Stimulated activated naive CD8-positive, alpha-beta T cell treated with anti-CD3 and anti-CD28 coated beads, Interleukin-15, amount 100 ng/mL, for 72 hours (primary cell): ENCODE measurements around the gene FOXD4L1.
"Not testable (repeated sequence)": the region's sequence is repeated elsewhere in the genome, so short reads cannot be mapped to it uniquely, and the experiment has no call there.

Source experiments
- ATAC-seq: fragments of 150-1000 bp; cut with Tn5 transposase; 2 replicates; pipeline ENCODE4 v1.10.0; 2021; ENCODE audit warnings: mild to moderate bottlenecking, moderate library complexity
- DNase-seq, 2 donors: peaks; one replicate each; pipeline ENCODE4 v3.0.0; 2021 to 2022
- H3K27ac Mint-ChIP-seq, 2 donors: one replicate each; pipeline ENCODE4 v1.8.0; 2022; ENCODE audit warnings: mild to moderate bottlenecking in 2 of 2, mixed read lengths in 2 of 2, moderate library complexity in 2 of 2
- H3K27me3 Mint-ChIP-seq: one replicate; pipeline ENCODE4 v1.8.0; 2022; ENCODE audit warnings: mixed read lengths
- H3K4me1 Mint-ChIP-seq: one replicate; pipeline ENCODE4 v1.8.0; 2022; ENCODE audit warnings: mild to moderate bottlenecking, mixed read lengths
- H3K4me3 Mint-ChIP-seq, 2 donors: one replicate each; pipeline ENCODE4 v1.8.0; 2022; ENCODE audit warnings: mild to moderate bottlenecking in 2 of 2, mixed read lengths in 2 of 2, moderate library complexity in 1 of 2
- H3K9me3 Mint-ChIP-seq, 2 donors: one replicate each; pipeline ENCODE4 v1.8.0; 2022; ENCODE audit warnings: mixed read lengths in 2 of 2

FOXD4L1 gene

GRCh38 chr2:113498365-113498764 is at the start of gene FOXD4L1:
FOXD4L1 (plus strand) TSS chr2:113498665; CDS start chr2:113499257, 592 bp downstream.
- H3K27ac Mint-ChIP-seq, DNase-seq, H3K9me3 Mint-ChIP-seq, ATAC-seq: not testable (repeated sequence)
- Mint-ChIP-seq H3K4me3 (peak within 1 kb of the TSS; percentile 63 to 72), H3K27me3 (peaks cover 29% of the 10 kb centered on the region), H3K4me1 (peaks cover 13% of the 10 kb centered on the region)

DNA sequence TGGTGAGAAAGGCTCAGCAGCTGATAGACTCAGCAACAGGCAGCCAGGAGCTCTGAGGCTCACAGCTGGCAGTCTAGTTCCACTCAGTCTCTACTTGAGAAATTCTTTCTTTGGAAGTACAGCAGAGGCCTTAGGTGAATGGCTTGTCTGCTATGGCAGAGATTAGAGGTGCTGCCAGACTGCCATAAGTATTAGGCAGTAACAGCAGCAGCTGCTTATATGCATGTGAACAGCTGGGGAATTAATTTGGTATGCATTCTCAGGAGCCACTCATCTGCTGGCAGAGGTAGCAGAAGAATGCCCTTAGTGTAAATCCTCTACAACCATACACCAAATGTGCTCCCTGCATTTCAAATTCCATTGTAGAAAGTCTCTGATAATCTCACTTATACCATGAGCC is 32.7 kb upstream of the FOXD4L1 start:
- not testable (repeated sequence) for DNase-seq, H3K9me3 Mint-ChIP-seq, ATAC-seq, H3K27me3 Mint-ChIP-seq, H3K27ac Mint-ChIP-seq, H3K4me3 Mint-ChIP-seq, H3K4me1 Mint-ChIP-seq

DNA sequence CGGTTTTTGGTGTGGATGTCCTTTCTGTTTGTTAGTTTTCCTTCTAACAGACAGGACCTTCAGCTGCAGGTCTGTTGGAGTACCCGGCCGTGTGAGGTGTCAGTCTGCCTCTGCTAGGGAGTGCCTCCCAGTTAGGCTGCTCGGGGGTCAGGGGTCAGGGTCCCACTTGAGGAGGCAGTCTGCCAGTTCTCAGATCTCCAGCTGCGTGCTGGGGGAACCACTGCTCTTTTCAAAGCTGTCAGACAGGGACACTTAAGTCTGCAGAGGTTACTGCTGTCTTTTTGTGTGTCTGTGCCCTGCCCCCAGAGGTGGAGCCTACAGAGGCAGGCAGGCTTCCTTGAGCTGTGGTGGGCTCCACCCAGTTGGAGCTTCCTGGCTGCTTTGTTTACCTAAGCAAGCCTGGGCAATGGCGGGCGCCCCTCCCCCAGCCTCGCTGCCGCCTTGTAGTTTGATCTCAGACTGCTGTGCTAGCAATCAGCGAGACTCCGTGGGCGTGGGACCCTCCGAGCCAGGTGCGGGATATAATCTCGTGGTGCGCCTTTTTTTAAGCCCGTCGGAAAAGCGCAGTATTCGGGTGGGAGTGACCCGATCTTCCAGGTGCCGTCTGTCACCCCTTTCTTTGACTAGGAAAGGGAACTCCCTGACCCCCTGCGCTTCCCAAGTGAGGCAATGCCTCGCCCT is 21.6 kb upstream of the FOXD4L1 start:
- ATAC-seq, H3K4me3 Mint-ChIP-seq, H3K9me3 Mint-ChIP-seq, H3K27ac Mint-ChIP-seq, H3K27me3 Mint-ChIP-seq, H3K4me1 Mint-ChIP-seq, DNase-seq: not testable (repeated sequence)

DNA sequence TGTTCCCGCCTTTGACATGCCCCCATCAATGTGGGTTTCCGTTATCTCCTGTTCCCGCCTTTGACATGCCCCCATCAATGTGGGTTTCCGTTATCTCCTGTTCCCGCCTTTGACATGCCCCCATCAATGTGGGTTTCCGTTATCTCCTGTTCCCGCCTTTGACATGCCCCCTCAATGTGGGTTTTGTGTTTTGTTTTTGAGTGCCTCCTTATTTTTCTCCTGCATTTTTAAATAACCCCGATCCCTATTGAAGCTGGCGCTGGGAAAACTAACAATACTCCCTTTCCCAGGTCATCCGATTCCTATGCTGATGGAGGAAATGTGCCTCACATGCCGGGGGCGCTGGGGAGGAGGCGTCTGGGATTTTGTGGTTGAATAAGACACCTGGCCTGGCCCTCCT is 1.9 kb upstream of the FOXD4L1 start:
- not testable (repeated sequence) for ATAC-seq, H3K4me3 Mint-ChIP-seq, DNase-seq, H3K4me1 Mint-ChIP-seq, H3K9me3 Mint-ChIP-seq, H3K27ac Mint-ChIP-seq
- peaks cover 13% of the 10 kb centered on the region for H3K27me3 Mint-ChIP-seq

DNA sequence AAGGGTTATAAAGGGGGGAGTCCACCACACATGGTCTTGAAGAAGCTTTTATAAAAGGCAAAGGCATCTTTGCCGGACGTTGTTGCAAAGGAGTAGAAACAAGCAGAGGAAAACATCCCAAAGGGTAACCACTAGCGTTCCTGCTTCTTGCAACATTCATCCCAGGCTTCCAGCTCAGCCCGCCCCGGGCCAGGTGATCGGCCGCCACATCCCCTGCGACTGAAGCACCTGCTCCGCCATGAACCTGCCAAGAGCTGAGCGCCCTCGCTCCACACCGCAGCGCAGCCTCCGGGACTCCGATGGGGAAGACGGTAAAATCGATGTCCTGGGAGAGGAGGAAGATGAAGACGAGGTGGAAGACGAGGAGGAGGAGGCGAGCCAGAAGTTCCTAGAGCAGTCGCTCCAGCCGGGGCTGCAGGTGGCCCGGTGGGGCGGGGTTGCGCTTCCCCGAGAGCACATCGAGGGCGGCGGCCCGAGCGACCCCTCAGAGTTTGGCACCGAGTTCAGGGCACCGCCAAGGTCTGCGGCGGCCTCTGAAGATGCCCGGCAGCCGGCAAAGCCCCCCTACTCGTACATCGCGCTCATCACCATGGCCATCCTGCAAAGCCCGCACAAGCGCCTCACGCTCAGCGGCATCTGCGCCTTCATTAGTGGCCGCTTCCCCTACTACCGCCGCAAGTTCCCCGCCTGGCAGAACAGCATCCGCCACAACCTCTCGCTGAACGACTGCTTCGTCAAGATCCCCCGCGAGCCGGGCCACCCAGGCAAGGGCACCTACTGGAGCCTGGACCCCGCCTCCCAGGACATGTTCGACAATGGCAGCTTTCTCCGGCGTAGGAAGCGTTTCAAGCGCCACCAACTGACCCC is 787 bp downstream of the FOXD4L1 start:
- peaks cover 13% of the 10 kb centered on the region for H3K4me1 Mint-ChIP-seq
- H3K4me3 Mint-ChIP-seq: peak overlapping the region; percentile 63 to 72
- not testable (repeated sequence) for ATAC-seq, H3K9me3 Mint-ChIP-seq, H3K27ac Mint-ChIP-seq
- peak; percentile 18 to 48 for DNase-seq
- peaks cover 30% of the 10 kb centered on the region for H3K27me3 Mint-ChIP-seq

DNA sequence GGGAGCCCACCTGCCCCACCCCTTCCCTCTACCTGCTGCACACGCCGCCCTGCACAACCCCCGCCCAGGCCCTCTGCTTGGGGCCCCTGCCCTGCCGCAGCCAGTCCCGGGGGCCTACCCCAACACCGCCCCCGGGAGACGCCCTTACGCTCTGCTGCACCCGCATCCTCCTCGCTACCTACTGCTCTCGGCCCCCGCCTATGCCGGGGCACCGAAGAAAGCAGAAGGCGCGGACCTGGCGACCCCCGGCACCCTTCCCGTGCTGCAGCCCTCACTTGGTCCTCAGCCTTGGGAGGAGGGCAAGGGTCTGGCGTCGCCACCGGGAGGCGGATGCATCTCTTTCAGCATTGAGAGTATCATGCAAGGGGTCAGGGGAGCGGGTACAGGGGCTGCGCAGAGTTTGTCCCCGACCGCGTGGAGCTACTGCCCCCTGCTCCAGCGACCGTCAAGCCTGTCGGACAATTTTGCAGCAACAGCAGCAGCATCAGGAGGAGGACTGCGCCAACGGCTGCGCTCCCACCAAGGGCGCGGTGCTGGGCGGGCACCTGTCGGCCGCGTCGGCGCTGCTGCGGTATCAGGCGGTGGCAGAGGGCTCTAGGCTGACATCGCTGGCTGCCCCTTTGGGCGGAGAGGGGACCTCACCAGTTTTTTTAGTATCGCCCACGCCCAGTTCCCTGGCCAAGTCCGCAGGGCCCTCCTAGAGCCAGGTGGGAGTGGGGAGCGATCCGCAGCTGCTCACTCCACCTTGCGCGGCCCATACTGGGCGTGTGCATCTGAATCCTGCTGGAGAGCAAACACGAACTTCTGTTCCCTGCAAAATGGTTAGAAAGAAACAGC is 1.6 kb downstream of the FOXD4L1 start:
- peaks cover 30% of the 10 kb centered on the region for H3K27me3 Mint-ChIP-seq
- DNase-seq: peak in 1 of 2 donors; percentile 28
- ATAC-seq, H3K27ac Mint-ChIP-seq, H3K9me3 Mint-ChIP-seq: not testable (repeated sequence)
- H3K4me3 Mint-ChIP-seq: peak overlapping the region; percentile 71 to 72
- peaks cover 13% of the 10 kb centered on the region for H3K4me1 Mint-ChIP-seq

- Mint-ChIP-seq H3K4me1 (peaks cover 13% of the 10 kb centered on the region), H3K4me3 (peak overlapping the region; percentile 66 to 71), H3K27me3 (peaks cover 30% of the 10 kb centered on the region)
- H3K27ac Mint-ChIP-seq, H3K9me3 Mint-ChIP-seq, ATAC-seq: not testable (repeated sequence)
- peak; percentile 5 to 34 for DNase-seq
Observed at GRCh38 chr2:113500723-113501038, 2.2 kb downstream of the FOXD4L1 start.

DNA sequence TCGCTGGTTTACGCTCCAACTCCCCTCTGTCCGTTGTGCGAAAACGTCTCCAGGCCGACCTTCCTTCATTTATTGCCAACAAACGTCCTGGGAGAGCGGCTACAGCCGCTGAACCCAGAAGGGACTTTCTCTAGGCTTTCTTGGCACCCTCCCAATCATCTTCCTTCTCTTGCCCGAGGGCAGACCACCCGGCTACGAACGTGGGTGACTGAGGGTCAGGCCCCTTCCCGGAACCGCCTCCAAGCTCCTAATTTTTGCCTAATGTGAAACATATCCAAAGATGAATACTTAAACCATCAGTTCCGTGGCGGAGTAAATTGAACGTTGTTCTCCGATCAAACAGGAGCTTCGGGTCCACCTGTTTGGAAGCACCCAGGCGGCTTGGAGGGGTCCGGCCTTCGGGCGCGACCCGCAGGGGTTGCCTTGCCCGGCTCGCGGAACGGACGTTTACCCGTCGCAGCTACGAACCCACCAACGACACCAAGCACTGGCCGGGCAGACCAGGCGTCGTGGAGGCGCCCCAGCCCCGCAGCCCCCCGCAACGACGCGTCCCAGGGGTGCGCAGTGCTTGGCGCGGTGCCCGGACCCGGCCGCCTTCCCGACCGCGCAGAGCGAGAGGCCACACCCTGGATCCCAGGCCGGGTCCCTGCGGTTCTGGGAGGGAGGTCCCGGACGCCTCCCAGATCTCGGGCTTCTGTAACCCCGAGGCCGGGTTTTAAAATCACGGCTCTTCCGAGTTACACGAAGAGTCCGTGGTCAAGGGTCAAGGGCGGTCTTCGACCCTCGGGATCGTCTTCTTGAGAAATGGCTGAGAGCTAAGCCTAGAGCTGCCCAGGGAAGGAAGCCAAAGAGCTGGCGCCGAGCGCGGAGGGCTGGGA is 4.0 kb downstream of the FOXD4L1 start:
- peak; percentile 44 for ATAC-seq
- peaks cover 13% of the 10 kb centered on the region for H3K4me1 Mint-ChIP-seq
- not testable (repeated sequence) for H3K9me3 Mint-ChIP-seq, H3K27ac Mint-ChIP-seq
- H3K27me3 Mint-ChIP-seq: peaks cover 34% of the 10 kb centered on the region
- H3K4me3 Mint-ChIP-seq: peak overlapping the region; percentile 81 to 86
- DNase-seq: peak; percentile 3 to 16

DNA sequence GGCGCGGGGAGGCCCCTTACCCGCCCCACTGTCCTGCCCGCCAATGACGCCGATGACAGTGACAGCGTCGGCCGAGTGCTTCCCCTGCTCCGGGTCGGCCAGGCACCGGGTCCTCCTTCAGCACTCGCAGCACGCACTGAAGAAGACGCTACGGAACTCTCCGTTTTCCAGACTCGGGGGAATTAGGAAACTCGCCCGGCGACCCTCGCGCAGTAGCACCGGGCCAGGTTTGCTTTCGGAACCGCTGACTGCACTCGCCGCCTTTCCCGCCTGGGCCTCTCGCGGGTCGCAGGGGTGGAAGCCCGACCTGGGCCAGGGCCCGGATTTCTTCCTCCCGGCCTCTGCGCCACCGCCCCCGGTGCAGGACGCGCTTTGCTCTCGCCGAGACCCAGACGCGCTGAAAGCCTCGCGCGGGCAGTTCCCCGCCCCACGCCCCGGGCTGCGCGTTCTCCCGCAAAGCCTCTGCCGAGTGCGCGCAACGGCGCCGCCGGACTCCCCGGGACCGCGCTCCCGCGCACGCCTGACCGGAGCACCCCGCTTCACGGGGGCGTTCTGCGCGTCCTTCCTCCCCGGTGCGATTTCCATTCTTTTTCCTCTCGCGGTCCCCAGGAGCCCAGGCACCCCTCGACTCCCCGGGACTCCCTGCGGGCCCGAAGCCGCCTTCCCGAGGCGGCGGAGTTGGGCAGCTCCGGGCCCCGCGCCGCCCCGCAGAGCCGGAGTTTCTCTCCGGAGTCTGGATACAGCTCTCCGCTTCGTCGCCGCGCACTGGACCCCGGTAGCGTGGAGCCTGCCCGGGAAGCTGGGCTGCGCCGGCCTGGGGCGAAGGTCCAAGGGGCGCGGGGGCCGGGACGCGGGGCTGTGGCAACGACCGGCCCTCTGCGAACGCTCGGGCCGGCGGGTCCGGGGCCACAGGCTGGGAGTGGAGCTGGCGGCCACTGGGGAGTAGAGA is 4.9 kb downstream of the FOXD4L1 start:
- not testable (repeated sequence) for H3K27ac Mint-ChIP-seq, H3K4me1 Mint-ChIP-seq, H3K9me3 Mint-ChIP-seq
- Mint-ChIP-seq H3K4me3 (peak overlapping the region; percentile 81 to 86), H3K27me3 (peaks cover 39% of the 10 kb centered on the region)
- DNase-seq (peak; percentile 38 to 67), ATAC-seq (peak; percentile 92)

- Mint-ChIP-seq H3K4me3 (peak overlapping the region in 1 of 2 donors; percentile 26), H3K27me3 (peaks cover 31% of the 10 kb centered on the region)
- H3K9me3 Mint-ChIP-seq, H3K27ac Mint-ChIP-seq, H3K4me1 Mint-ChIP-seq, ATAC-seq, DNase-seq: not testable (repeated sequence)
Observed at GRCh38 chr2:113504081-113504480, 5.6 kb downstream of the FOXD4L1 start.

DNA sequence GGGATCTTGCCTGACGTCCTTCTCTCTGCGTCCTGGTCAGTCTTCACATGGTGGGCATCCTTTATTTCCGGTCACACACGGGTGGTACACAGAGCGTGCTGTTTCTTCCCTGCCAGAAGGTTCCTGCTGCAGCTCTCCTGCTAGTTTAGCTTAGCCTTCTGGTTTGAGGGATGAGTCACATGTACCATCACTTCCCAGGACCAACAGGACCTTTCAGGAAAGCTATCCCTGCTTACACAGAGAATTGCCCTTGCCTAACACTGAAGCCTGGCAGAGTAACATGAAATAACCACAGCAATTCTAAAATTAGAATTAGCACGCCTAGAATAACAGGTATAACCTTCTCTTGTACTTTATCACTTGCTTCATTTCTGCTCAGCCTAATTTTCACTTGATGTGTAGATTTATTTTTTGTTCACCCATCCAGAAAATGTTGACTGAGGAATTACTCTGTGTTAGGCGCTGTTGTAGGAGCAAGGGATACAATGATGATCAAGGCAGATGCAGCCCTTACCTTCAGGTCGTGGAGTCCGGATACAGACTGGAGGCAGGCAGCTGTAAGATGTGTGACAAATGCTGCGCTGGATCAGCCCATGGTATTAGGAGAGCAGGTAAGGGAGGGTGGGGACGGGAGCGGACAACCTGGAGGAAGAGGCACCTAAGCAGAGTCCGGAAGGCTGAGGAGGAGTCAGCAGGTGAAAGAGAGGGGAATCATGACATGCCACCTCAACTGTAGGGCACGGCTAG is 9.1 kb downstream of the FOXD4L1 start:
- not testable (repeated sequence) for DNase-seq, H3K27ac Mint-ChIP-seq, ATAC-seq, H3K9me3 Mint-ChIP-seq, H3K4me1 Mint-ChIP-seq, H3K4me3 Mint-ChIP-seq
- H3K27me3 Mint-ChIP-seq: peaks cover 30% of the 10 kb centered on the region

DNA sequence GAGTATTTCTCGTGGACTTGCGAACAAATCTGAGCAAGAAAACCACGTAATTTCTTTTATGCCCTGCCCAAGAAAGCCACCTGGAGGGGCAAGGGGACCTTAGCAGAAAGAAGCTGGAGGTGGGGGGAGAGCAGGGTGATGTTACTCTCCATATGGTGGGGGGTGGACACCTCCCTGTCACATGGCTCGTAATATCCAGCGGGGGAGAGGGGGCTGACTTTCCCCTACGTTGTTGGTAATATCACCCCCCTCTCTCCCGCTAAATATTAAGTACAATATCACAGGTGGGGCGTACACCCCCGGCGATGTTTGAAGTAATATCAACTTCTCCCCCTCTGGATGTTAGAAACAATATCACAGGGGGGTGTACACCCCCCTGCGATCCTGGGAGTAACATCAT is 9.7 kb downstream of the FOXD4L1 start:
- H3K9me3 Mint-ChIP-seq, H3K4me1 Mint-ChIP-seq, H3K4me3 Mint-ChIP-seq, DNase-seq, ATAC-seq, H3K27ac Mint-ChIP-seq: not testable (repeated sequence)
- H3K27me3 Mint-ChIP-seq: peaks cover 24% of the 10 kb centered on the region

DNA sequence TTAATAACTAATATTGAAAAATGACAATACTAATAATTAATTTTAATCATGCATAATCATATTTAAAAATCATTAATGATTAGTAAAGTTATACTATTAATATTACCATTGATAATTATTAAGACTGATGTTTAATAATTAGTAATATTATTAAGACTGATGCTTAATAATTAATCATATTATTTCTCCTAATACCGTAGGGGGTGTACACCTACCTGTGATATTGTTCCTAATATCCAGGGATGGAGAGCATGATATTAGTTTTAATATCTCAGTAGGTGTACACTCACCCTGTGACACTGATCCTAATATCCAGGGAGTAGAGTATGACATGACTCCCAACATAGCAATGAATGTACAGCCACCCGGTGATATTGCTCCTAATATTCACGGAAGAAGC is 12.4 kb downstream of the FOXD4L1 start:
- ATAC-seq, H3K4me3 Mint-ChIP-seq, H3K4me1 Mint-ChIP-seq, H3K27ac Mint-ChIP-seq, H3K9me3 Mint-ChIP-seq, DNase-seq: not testable (repeated sequence)
- H3K27me3 Mint-ChIP-seq: peaks cover 21% of the 10 kb centered on the region
